Endothelial cell of umbilical vein (primary cell): Measurements from ENCODE around the gene PTS. TPM values are rescaled to one million over a fixed set of nuclear protein-coding genes. Genes with fewer than 3 reads are reported as not detected.

Experiments used
- BruUV-seq: library from RNA; stranded (reverse); fragments of 400-500 nt; replicated peaks from 2 replicates; lab custom pipeline; 2021; lab: Mats Ljungman, UMichigan
- CTCF ChIA-PET: fragments of 300-600, 350-600 bp; sonication (Branson Sonifier 250); formaldehyde crosslinking; loops from one replicate; lab custom pipeline; 2021; ENCODE audit warnings: antibody characterized with exemption, inconsistent platforms; lab: Charles Lee
- POLR2A ChIA-PET: fragments of 300-600, 350-600 bp; sonication (Branson Sonifier 250); formaldehyde crosslinking; loops from one replicate; lab custom pipeline; 2021; ENCODE audit warnings: antibody characterized with exemption, inconsistent platforms; lab: Charles Lee
- DNase-seq: peaks from one replicate; pipeline ENCODE4 v3.0.0-alpha.2; 2011; ENCODE audit warnings: low read depth, low spot score
- FAIRE-seq: peaks from 2 replicates; lab custom pipeline; 2011; peaks lifted over from hg19 to GRCh38; lab: Jason Lieb, UNC
- H2AFZ ChIP-seq: 2 replicates; pipeline ENCODE4 v1.6.0; 2012; ENCODE audit warnings: low read depth, low read length, control low read depth, inconsistent platforms
- H3K27ac ChIP-seq: 2 replicates; pipeline ENCODE4 v1.5.1; 2011; ENCODE audit warnings: low read depth, mild to moderate bottlenecking, control low read depth, low read length, moderate library complexity; ENCODE audit not compliant: insufficient read depth
- H3K27me3 ChIP-seq, 2 experiments: 2 replicates each; pipeline versions ENCODE4 v1.6.0 to v1.6.1; 2011; ENCODE audit warnings: low read length in 2 of 2, mixed read lengths in 1 of 2; ENCODE audit not compliant: control insufficient read depth in 2 of 2, insufficient read depth in 2 of 2
- H3K36me3 ChIP-seq, 2 experiments: 2 replicates in 1 of 2; 3 replicates in 1 of 2; pipeline ENCODE4 v1.5.1; 2011; ENCODE audit warnings: low read length in 2 of 2, mild to moderate bottlenecking in 1 of 2, moderate library complexity in 1 of 2; ENCODE audit not compliant: control insufficient read depth in 2 of 2, insufficient read depth in 2 of 2; ENCODE audit errors: extremely low read depth in 1 of 2
- H3K4me1 ChIP-seq: 3 replicates; pipeline ENCODE4 v1.5.1; 2011; ENCODE audit warnings: mild to moderate bottlenecking, low read length; ENCODE audit not compliant: control insufficient read depth, insufficient read depth; ENCODE audit errors: extremely low read depth
- H3K4me2 ChIP-seq: 2 replicates; pipeline ENCODE4 v1.6.1; 2011; ENCODE audit warnings: low read length, control low read depth, mixed read lengths; ENCODE audit not compliant: insufficient read depth
- H3K4me3 ChIP-seq, 3 experiments: fragments of 200-600 bp in 1 of 3; sonication (generic), shearing (Covaris generic) in 1 of 3; replicated peaks in 1 of 3; 2 replicates each; pipeline ENCODE4 v1.5.1; 2011 to 2016; ENCODE audit warnings: control low read depth in 3 of 3, low read length in 3 of 3, mild to moderate bottlenecking in 2 of 3, inconsistent platforms in 1 of 3, low read depth in 1 of 3, moderate library complexity in 1 of 3; ENCODE audit not compliant: insufficient read depth in 1 of 3
- H3K79me2 ChIP-seq: 2 replicates; pipeline ENCODE4 v1.6.0; 2012; ENCODE audit warnings: low read length, inconsistent platforms; ENCODE audit not compliant: control insufficient read depth, insufficient read depth
- H3K9ac ChIP-seq: replicated peaks from 2 replicates; pipeline ENCODE3; 2011; ENCODE audit warnings: low read length, control low read depth; ENCODE audit not compliant: insufficient read depth; ENCODE audit errors: extremely low read depth
- H3K9me1 ChIP-seq: replicated peaks from 3 replicates; pipeline ENCODE4 v1.6.0; 2011; ENCODE audit warnings: mild to moderate bottlenecking, low read length; ENCODE audit not compliant: control insufficient read depth, insufficient read depth; ENCODE audit errors: extremely low read depth
- H3K9me3 ChIP-seq: replicated peaks from 2 replicates; pipeline ENCODE4 v1.5.1; 2012; ENCODE audit warnings: low read length, inconsistent platforms; ENCODE audit not compliant: control insufficient read depth, insufficient read depth
- H4K20me1 ChIP-seq: replicated peaks from 2 replicates; pipeline ENCODE3; 2011; ENCODE audit warnings: mild to moderate bottlenecking, low read length; ENCODE audit not compliant: control insufficient read depth, insufficient read depth; ENCODE audit errors: extremely low read depth
- CTCF ChIP-seq, 2 donors: IDR thresholded peaks; 1 replicate in 1 of 2; 2 replicates in 1 of 2; pipeline ENCODE4 v1.5.1; 2011; ENCODE audit warnings: low read length in 2 of 2, mild to moderate bottlenecking in 2 of 2, moderate library complexity in 2 of 2, control low read depth in 1 of 2, inconsistent platforms in 1 of 2, low read depth in 1 of 2; ENCODE audit not compliant: insufficient read depth in 1 of 2; ENCODE audit errors: extremely low read depth in 1 of 2
- EZH2 ChIP-seq: IDR thresholded peaks from 2 replicates; pipeline ENCODE4 v1.6.1; 2012; ENCODE audit warnings: borderline replicate concordance, low read depth, mild to moderate bottlenecking, moderate library complexity, low read length, inconsistent platforms; ENCODE audit not compliant: severe bottlenecking
- FOS ChIP-seq: IDR thresholded peaks from 2 replicates; pipeline ENCODE4 v1.6.1; 2011; ENCODE audit warnings: mild to moderate bottlenecking, low read length, moderate library complexity, borderline replicate concordance; ENCODE audit not compliant: insufficient read depth
- GATA2 ChIP-seq: IDR thresholded peaks from 2 replicates; pipeline ENCODE4 v1.7.0; 2011; ENCODE audit warnings: low read depth, mild to moderate bottlenecking, moderate library complexity, mixed read lengths, low read length; ENCODE audit not compliant: insufficient read length, insufficient read depth
- JUN ChIP-seq: IDR thresholded peaks from 2 replicates; pipeline ENCODE4 v1.6.1; 2011; ENCODE audit warnings: borderline replicate concordance, low read depth; ENCODE audit not compliant: insufficient read length, insufficient read depth
- MAX ChIP-seq: IDR thresholded peaks from 2 replicates; pipeline ENCODE4 v1.6.1; 2011; ENCODE audit not compliant: insufficient read depth, insufficient read length
- MYC ChIP-seq: IDR thresholded peaks from one replicate; pipeline ENCODE4 v1.6.1; 2011; ENCODE audit warnings: mild to moderate bottlenecking, low read depth, low read length
- POLR2A ChIP-seq: IDR thresholded peaks from 2 replicates; pipeline ENCODE4 v1.6.1; 2012; ENCODE audit warnings: low read depth, mild to moderate bottlenecking, control low read depth, low read length
- POLR2AphosphoS5 ChIP-seq: IDR thresholded peaks from 2 replicates; pipeline ENCODE4 v1.6.1; 2012; ENCODE audit warnings: low read depth, mild to moderate bottlenecking, control low read depth, low read length, moderate library complexity; ENCODE audit not compliant: insufficient read depth
- dilution Hi-C: fragments of 300-500 bp; cut with MboI; formaldehyde crosslinking; loops from one replicate; pipeline ENCODE4 v1.15.0; 2019; ENCODE audit warnings: low sequenced_read_pairs; ENCODE audit not compliant: extremely low pct_ligation_motif_present
- intact Hi-C: fragments of 100-400 bp; cut with micrococcal nuclease; formaldehyde crosslinking; loops from one replicate; pipeline ENCODE4 v1.10.0; 2022
- polyA plus RNA-seq, 4 experiments: library from polyadenylated mRNA; depleted of rRNA in 3 of 4; stranded (reverse) in 3 of 4; unstranded in 1 of 4; fragments of >200 nt; gene quantifications; 2 replicates each; pipeline versions ENCODE4 v1.2.1 to v1.2.3, GENCODE V29; 2011 to 2012; ENCODE audit warnings: missing spikeins in 1 of 4
- total RNA-seq: library from RNA; stranded (reverse); gene quantifications from 2 replicates; pipeline ENCODE4 v1.2.3, GENCODE V29; 2021

Gene PTS
- total and polyA plus RNA-seq, 2 donors (not counting 3 experiments of a cell fraction or from before 2014, with no cell fraction given): 29.1 to 45.7 TPM

- intact Hi-C loops (loop anchor here (1.0 to 2.0 kb wide), 2 partner anchors 26 to 29 kb away; partner anchors contain the start of gene PTS), dilution Hi-C loops (no loop called here)
- no peaks in the 10 kb centered on the region for H3K27me3 ChIP-seq
- no peaks in the 10 kb centered on the region for H3K36me3 ChIP-seq
- H3K9me3 ChIP-seq: no peaks in the 10 kb centered on the region
- H3K9ac ChIP-seq: peak overlapping the region; percentile 11
- H3K9me1 ChIP-seq: no peaks in the 10 kb centered on the region
- H3K79me2 ChIP-seq: no peaks in the 10 kb centered on the region
- H3K4me1 ChIP-seq: peaks cover 12% of the 10 kb centered on the region
- BruUV-seq: no TSS peak
- no peak overlapping the region for H3K4me3 ChIP-seq
- H3K4me2 ChIP-seq: peak overlapping the region; percentile 33
- peak; percentile 86 for DNase-seq
- peak; percentile 98 for FAIRE-seq
- no peaks in the 10 kb centered on the region for H4K20me1 ChIP-seq
- H2AFZ ChIP-seq: peak overlapping the region; percentile 53
- CTCF ChIA-PET: interaction anchor here (0.8 to 1.6 kb wide), 7 partner anchors 11 to 36 kb away, joined by 4 to 9 read pairs (median 5); no protein-coding TSS in a partner anchor
- POLR2A ChIA-PET: no interaction called here
- TF ChIP-seq POLR2A: no peak
- TF ChIP-seq GATA2: no peak
- TF ChIP-seq POLR2AphosphoS5: peak; percentile 49
- no peak for TF ChIP-seq MYC
- peak; percentile 85 for TF ChIP-seq FOS
- peak; percentile 43 for TF ChIP-seq JUN
- no peak for TF ChIP-seq EZH2
- TF ChIP-seq CTCF (IDR thresholded peaks at IDR 0.05; ENCODE audit: extremely low read depth in 1 of 2, insufficient read depth in 1 of 2, low read depth in 1 of 2, low read length in 2 of 2): no peak
- TF ChIP-seq MAX: no peak
- peak overlapping the region; percentile 48 for H3K27ac ChIP-seq
Observed at GRCh38 chr11:112255067-112255720, 29.0 kb downstream of the PTS start.
